DND-41 (cell line): ENCODE results near the gene TMF1.

Experiments used
- EZH2 ChIP-seq: IDR thresholded peaks from 3 replicates; pipeline ENCODE4 v1.6.1; 2012; ENCODE audit warnings: borderline replicate concordance, low read depth, mild to moderate bottlenecking, moderate library complexity, low read length, inconsistent platforms; ENCODE audit not compliant: severe bottlenecking
- TF ChIP-seq, protein P1 (sequence below): IDR thresholded peaks from 2 replicates; pipeline ENCODE4 v1.5.1; 2012; ENCODE audit warnings: borderline replicate concordance, low read length, moderate library complexity, mild to moderate bottlenecking; ENCODE audit not compliant: poor library complexity, severe bottlenecking; ENCODE audit errors: extremely low read depth

DNA sequence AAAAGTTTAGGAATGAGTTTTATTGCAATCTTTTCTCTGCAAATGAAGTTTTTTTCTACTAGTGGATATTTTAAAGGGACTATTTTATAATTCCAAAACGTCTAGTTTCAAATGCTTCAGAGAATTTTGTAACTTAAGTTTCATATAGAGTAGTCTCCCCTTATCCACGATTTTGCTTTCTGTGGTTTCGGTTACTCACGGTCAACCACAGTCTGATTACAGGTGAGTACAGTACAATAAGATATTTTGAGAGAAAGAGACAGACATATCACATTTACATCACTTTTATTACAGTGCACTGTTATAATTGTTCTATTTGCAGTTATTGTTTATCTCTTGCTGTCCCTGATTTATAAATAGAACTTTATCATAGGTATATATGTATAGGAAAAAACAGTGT, 31.3 kb downstream of the TMF1 start:
- TF ChIP-seq, protein P1, sequence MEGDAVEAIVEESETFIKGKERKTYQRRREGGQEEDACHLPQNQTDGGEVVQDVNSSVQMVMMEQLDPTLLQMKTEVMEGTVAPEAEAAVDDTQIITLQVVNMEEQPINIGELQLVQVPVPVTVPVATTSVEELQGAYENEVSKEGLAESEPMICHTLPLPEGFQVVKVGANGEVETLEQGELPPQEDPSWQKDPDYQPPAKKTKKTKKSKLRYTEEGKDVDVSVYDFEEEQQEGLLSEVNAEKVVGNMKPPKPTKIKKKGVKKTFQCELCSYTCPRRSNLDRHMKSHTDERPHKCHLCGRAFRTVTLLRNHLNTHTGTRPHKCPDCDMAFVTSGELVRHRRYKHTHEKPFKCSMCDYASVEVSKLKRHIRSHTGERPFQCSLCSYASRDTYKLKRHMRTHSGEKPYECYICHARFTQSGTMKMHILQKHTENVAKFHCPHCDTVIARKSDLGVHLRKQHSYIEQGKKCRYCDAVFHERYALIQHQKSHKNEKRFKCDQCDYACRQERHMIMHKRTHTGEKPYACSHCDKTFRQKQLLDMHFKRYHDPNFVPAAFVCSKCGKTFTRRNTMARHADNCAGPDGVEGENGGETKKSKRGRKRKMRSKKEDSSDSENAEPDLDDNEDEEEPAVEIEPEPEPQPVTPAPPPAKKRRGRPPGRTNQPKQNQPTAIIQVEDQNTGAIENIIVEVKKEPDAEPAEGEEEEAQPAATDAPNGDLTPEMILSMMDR = no peak
- no peak for TF ChIP-seq EZH2
